HG03457 (cell line): ENCODE results near the gene C14orf180.

Source experiments
- ATAC-seq: cut with Tn5 transposase; IDR thresholded peaks from one replicate; pipeline ENCODE4 v1.9.1; 2021; ENCODE audit warnings: moderate number of reproducible peaks; ENCODE audit not compliant: unreplicated experiment

The C14orf180 gene

GRCh38 chr14:104560586-104560945 lies 19.0 kb upstream of the C14orf180 start:
- ATAC-seq: no peak

- ATAC-seq: no peak
These were observed 18.4 kb upstream of the C14orf180 start for GRCh38 chr14:104561124-104561557.

- ATAC-seq: no peak
These were observed 17.7 kb upstream of the C14orf180 start for GRCh38 chr14:104561632-104562495.

- ATAC-seq: no peak
These were observed 17.0 kb upstream of the C14orf180 start for GRCh38 chr14:104562606-104563005.

GRCh38 chr14:104563191-104563741 lies 16.3 kb upstream of the C14orf180 start:
- ATAC-seq: no peak

GRCh38 chr14:104563742-104564615 lies 15.6 kb upstream of the C14orf180 start:
- ATAC-seq: no peak

- ATAC-seq: no peak
These were observed 14.6 kb upstream of the C14orf180 start for GRCh38 chr14:104564744-104565679.

GRCh38 chr14:104567141-104567956 lies 12.2 kb upstream of the C14orf180 start:
- ATAC-seq: no peak

GRCh38 chr14:104567957-104568225 lies 11.7 kb upstream of the C14orf180 start:
- ATAC-seq: no peak

- no peak for ATAC-seq
These were observed 10.9 kb upstream of the C14orf180 start for GRCh38 chr14:104568620-104569019.

- ATAC-seq: no peak
These were observed 10.1 kb upstream of the C14orf180 start for GRCh38 chr14:104569435-104569834.

- no peak for ATAC-seq
These were observed 8.3 kb upstream of the C14orf180 start for GRCh38 chr14:104571246-104571645.

GRCh38 chr14:104572024-104572626 lies 7.4 kb upstream of the C14orf180 start:
- ATAC-seq: no peak

- no peak for ATAC-seq
These were observed 6.9 kb upstream of the C14orf180 start for GRCh38 chr14:104572668-104573067.

GRCh38 chr14:104573930-104574329 lies 5.6 kb upstream of the C14orf180 start:
- no peak for ATAC-seq

- no peak for ATAC-seq
These were observed 5.0 kb upstream of the C14orf180 start for GRCh38 chr14:104574536-104574935.

- ATAC-seq: no peak
These were observed 4.5 kb upstream of the C14orf180 start for GRCh38 chr14:104574978-104575583.

- no peak for ATAC-seq
These were observed 3.2 kb upstream of the C14orf180 start for GRCh38 chr14:104576232-104576969.
